ENCODE data around the gene SIRT3.

The SIRT3 gene

GRCh38 chr11:282630-283360, 46.7 kb upstream of the SIRT3 start:
- no peak for TF ChIP-seq CTCF (IDR thresholded peaks at IDR 0.05; ENCODE audit: low read depth, low read length, missing control alignments)
- no peak overlapping the region for H3K4me3 ChIP-seq (ENCODE audit: low read depth, low read length)
- in situ Hi-C loops (cut with HindIII; ENCODE audit: low sequenced_read_pairs), result no loop called here
- DNase-seq (ENCODE audit: low read depth), result no peak

GRCh38 chr11:282171-282570, 46.0 kb upstream of the SIRT3 start:
- DNase-seq (ENCODE audit: low read depth), result no peak
- H3K4me3 ChIP-seq (ENCODE audit: low read depth, low read length), result no peak overlapping the region
- TF ChIP-seq CTCF (IDR thresholded peaks at IDR 0.05; ENCODE audit: low read depth, low read length, missing control alignments), result no peak
- in situ Hi-C loops (cut with HindIII; ENCODE audit: low sequenced_read_pairs), result no loop called here

GRCh38 chr11:281486-282161, 45.5 kb upstream of the SIRT3 start:
- H3K4me3 ChIP-seq (ENCODE audit: low read depth, low read length), result no peak overlapping the region
- in situ Hi-C loops (cut with HindIII; ENCODE audit: low sequenced_read_pairs), result no loop called here
- TF ChIP-seq CTCF (IDR thresholded peaks at IDR 0.05; ENCODE audit: low read depth, low read length, missing control alignments), result no peak
- DNase-seq (ENCODE audit: low read depth), result no peak

- DNase-seq (ENCODE audit: low read depth), result no peak
- H3K4me3 ChIP-seq (ENCODE audit: low read depth, low read length), result no peak overlapping the region
- in situ Hi-C loops (cut with HindIII; ENCODE audit: low sequenced_read_pairs), result no loop called here
- TF ChIP-seq CTCF (IDR thresholded peaks at IDR 0.05; ENCODE audit: low read depth, low read length, missing control alignments), result no peak
These were observed 44.8 kb upstream of the SIRT3 start for GRCh38 chr11:280706-281485.

GRCh38 chr11:279966-280705, 44.0 kb upstream of the SIRT3 start:
- in situ Hi-C loops (cut with HindIII; ENCODE audit: low sequenced_read_pairs), result no loop called here
- TF ChIP-seq CTCF (IDR thresholded peaks at IDR 0.05; ENCODE audit: low read depth, low read length, missing control alignments), result no peak
- H3K4me3 ChIP-seq (ENCODE audit: low read depth, low read length), result no peak overlapping the region
- no peak for DNase-seq (ENCODE audit: low read depth)
